Measurements from ENCODE around the gene LIN54. TPM values are rescaled to one million over a fixed set of nuclear protein-coding genes. Genes with fewer than 3 reads are reported as not detected.

The LIN54 gene
- total and polyA plus RNA-seq, 8 donors: 1.2 to 40.3 (median 3.0) TPM

DNA sequence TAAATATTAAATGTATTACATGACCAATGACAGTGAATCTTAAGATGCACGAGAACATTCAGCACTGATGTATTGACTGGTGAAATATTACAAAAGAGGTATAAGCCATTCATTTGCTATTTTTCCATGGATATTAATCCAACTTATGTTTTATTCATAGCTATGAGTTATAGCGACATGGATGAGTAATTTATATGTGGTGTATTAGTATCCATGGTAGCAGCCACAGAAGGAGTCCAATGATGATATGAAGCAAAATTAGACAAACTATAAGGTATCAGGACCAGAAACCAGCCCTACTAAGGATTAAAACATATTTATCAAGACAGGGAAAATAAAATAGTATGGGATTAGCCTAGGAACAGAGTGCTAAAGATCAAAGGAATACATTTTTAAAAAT lies 59.4 kb downstream of the LIN54 start:
- Histone ChIP-seq H3K27me3 (no peaks in the 10 kb centered on the region), H3K36me3 (peaks cover 0 to 2% (median under 1%) of the 10 kb centered on the region in 4 donors), H3K27ac (no peak overlapping the region), H3K4me3 (no peak overlapping the region), H3K9me3 (no peaks in the 10 kb centered on the region), H3K4me1 (no peaks in the 10 kb centered on the region)
- no peak for DNase-seq
- TF ChIP-seq, protein P1, sequence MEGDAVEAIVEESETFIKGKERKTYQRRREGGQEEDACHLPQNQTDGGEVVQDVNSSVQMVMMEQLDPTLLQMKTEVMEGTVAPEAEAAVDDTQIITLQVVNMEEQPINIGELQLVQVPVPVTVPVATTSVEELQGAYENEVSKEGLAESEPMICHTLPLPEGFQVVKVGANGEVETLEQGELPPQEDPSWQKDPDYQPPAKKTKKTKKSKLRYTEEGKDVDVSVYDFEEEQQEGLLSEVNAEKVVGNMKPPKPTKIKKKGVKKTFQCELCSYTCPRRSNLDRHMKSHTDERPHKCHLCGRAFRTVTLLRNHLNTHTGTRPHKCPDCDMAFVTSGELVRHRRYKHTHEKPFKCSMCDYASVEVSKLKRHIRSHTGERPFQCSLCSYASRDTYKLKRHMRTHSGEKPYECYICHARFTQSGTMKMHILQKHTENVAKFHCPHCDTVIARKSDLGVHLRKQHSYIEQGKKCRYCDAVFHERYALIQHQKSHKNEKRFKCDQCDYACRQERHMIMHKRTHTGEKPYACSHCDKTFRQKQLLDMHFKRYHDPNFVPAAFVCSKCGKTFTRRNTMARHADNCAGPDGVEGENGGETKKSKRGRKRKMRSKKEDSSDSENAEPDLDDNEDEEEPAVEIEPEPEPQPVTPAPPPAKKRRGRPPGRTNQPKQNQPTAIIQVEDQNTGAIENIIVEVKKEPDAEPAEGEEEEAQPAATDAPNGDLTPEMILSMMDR (IDR thresholded peaks at IDR 0.05): no peak
- intact Hi-C loops (cut with DNase I; ENCODE audit: low total_unique reads): no loop called here
- WGBS, 5 donors: 91 to 96% (median 94%) methylated on average over 2 of the region's 2 CpGs

DNA sequence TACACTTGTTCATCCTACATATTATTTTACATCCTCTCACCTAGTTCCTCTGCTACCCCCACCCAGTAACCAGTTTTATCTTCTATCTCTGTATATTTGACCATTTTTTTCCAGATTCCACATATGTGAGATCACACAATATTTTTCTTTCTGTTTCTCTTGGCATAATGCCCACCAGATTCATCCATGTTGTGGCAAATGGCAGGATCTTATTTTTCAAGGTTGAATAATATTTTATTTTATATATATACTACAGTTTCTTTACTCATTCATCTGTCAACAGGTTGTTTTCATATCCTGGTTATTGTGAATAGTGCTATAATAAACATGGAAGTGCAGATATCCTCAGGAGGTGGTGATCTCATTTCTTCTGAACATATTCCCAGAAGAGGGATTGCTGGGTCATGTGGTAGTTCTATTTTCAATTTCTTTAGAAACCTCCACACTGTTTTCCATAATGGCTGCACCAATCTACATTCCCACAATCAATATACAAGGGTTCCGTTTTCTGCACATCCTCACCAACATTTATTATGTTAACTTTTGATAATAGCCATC lies 61.9 kb downstream of the LIN54 start:
- WGBS, 5 donors: 92 to 100% (median 96%) methylated on average over 1 of the region's 1 CpG
- Histone ChIP-seq H3K36me3 (peaks cover 0 to 13% (median 9%) of the 10 kb centered on the region in 4 donors), H3K9me3 (no peaks in the 10 kb centered on the region), H3K27me3 (no peaks in the 10 kb centered on the region), H3K4me3 (no peak overlapping the region), H3K27ac (no peak overlapping the region), H3K4me1 (no peaks in the 10 kb centered on the region)
- intact Hi-C loops (cut with DNase I; ENCODE audit: low total_unique reads): no loop called here
- DNase-seq: no peak
- TF ChIP-seq, protein P1 (IDR thresholded peaks at IDR 0.05): no peak
- TF ChIP-seq EP300 (IDR thresholded peaks at IDR 0.05): no peak
- TF ChIP-seq POLR2A (IDR thresholded peaks at IDR 0.05): no peak
- no peak for TF ChIP-seq POLR2AphosphoS5 (IDR thresholded peaks at IDR 0.05)

DNA sequence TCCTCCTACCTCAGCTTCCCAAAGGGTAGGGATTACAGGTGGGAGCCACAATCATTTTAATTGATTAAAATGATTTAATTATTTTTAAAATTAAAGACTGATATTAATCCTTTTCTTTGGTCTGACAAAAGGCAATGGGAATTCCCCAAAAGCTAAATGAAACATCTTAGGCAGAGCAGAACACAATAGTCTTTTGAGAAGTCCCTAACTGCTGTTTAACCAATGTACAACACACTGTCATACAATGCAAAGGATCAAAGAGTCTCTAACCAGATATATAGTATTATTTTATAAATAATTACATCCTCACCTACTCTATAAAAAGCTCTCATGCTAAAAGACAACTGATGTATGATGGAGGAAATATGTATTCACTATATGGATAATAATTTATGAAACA lies 63.1 kb downstream of the LIN54 start:
- intact Hi-C loops (cut with DNase I; ENCODE audit: low total_unique reads): no loop called here
- H3K4me3 ChIP-seq: no peak overlapping the region
- no peaks in the 10 kb centered on the region for H3K4me1 ChIP-seq
- no peak for DNase-seq
- TF ChIP-seq POLR2A (IDR thresholded peaks at IDR 0.05): no peak
- TF ChIP-seq POLR2AphosphoS5 (IDR thresholded peaks at IDR 0.05): no peak
- TF ChIP-seq EP300 (IDR thresholded peaks at IDR 0.05): no peak
- TF ChIP-seq, protein P1 (IDR thresholded peaks at IDR 0.05): no peak
- no peaks in the 10 kb centered on the region for H3K27me3 ChIP-seq
- no peak overlapping the region for H3K27ac ChIP-seq
- H3K9me3 ChIP-seq: no peaks in the 10 kb centered on the region
- H3K36me3 ChIP-seq: peaks cover 0 to 21% (median 13%) of the 10 kb centered on the region in 4 donors

DNA sequence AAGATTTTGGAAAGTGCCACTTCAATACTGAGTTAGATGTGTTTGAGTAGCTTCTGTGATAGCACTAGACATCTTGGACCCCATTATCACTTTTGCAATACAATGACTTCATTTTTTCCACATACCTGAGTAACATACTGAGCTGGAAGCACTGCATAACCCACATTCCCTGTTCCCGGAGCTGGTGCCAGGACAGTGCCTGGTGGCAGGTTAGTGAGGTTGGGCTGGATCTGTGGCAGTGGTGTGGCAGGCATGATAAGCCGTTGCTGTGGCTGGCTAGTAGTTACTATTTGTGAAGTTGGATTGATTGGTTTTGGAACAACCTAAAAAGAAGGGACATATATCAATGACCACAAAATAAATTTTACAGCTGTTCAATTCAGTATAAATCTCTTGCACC lies 71.2 kb downstream of the LIN54 start:
- H3K36me3 ChIP-seq: peaks cover 12 to 78% (median 75%) of the 10 kb centered on the region in 4 donors
- DNase-seq: no peak
- H3K27me3 ChIP-seq: no peaks in the 10 kb centered on the region
- TF ChIP-seq, protein P1 (IDR thresholded peaks at IDR 0.05): no peak
- TF ChIP-seq POLR2A (IDR thresholded peaks at IDR 0.05): no peak
- TF ChIP-seq EP300 (IDR thresholded peaks at IDR 0.05): no peak
- TF ChIP-seq POLR2AphosphoS5 (IDR thresholded peaks at IDR 0.05): no peak
- H3K27ac ChIP-seq: no peak overlapping the region
- H3K4me3 ChIP-seq: no peak overlapping the region
- intact Hi-C loops (cut with DNase I; ENCODE audit: low total_unique reads): no loop called here
- WGBS, 5 donors: 69 to 83% (median 80%) methylated on average over 2 of the region's 2 CpGs
- no peaks in the 10 kb centered on the region for H3K9me3 ChIP-seq
- H3K4me1 ChIP-seq: no peaks in the 10 kb centered on the region

Data from stomach (tissue), 9 donors.